ENCODE data around the gene EMILIN2. TPM values are rescaled to one million over a fixed set of nuclear protein-coding genes. Genes with fewer than 3 reads are reported as not detected.

The EMILIN2 gene
- total and polyA plus RNA-seq, 9 of the 15 experiments (the other 6 are each of a cell fraction or from before 2014, with no cell fraction given) = 0.01 to 0.40 (median 0.19) TPM

DNA sequence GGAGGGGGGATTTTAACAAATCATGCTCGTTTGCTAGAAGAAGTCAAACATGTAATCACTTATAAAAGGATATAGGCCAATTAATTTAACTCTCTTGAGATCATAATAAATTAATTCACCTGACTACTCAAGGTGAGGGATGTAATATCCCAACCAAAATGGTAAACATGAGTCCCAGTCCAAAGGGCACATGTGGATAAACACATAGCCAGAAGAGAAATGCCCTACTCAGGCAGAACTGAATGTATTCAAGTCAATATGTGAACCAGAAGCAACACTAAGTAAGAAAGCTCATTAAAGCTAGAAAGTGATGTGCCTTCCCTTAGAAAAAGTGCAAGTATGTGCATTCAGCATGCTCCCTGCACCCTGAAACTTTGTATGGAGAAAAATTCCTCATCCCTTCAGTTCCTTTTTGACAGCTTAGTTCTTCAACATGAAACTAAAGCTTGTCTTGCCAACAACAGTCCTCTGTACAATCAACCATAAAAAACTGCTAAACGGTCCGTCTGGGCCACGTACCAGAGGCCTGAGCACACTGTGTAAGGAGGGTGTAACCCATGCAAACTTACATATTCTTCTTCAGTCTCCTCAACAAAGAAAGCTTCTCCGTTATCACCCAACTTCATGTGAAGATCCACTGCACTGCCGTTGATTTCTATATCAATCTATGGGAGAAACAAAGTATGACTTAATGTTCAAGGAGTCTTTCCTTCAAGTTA, 107.3 kb downstream of the EMILIN2 start:
- no peaks in the 10 kb centered on the region for H3K27me3 ChIP-seq (ENCODE audit: control insufficient read depth in 2 of 2, insufficient read depth in 2 of 2, low read length in 2 of 2)
- POLR2A ChIA-PET = interaction anchor here (0.7 to 1.0 kb wide), 3 partner anchors 9 to 34 kb away, joined by 3 read pairs; no protein-coding TSS in a partner anchor
- H3K9me3 ChIP-seq (replicated peaks; ENCODE audit: control insufficient read depth, insufficient read depth, low read depth, low read length) = no peaks in the 10 kb centered on the region
- intact Hi-C loops (cut with micrococcal nuclease) = no loop called here
- no peak overlapping the region for H3K4me2 ChIP-seq (ENCODE audit: insufficient read depth, low read length)
- H3K4me3 ChIP-seq = no peak overlapping the region
- WGBS (ENCODE audit: insufficient coverage, low coverage, missing lambda C conversion rate) = 85% methylated on average over 6 of the region's 6 CpGs
- peaks cover 88% of the 10 kb centered on the region; the same call in 2 of the 3 replicates for H3K36me3 ChIP-seq (ENCODE audit: control insufficient read depth, insufficient read depth, low read length)
- DNase-seq (ENCODE audit: extremely low read depth in 1 of 4, low spot score in 3 of 4) = no peak
- FAIRE-seq = no peak
- H3K27ac ChIP-seq (ENCODE audit: extremely low read depth, low read depth, low read length) = no peak overlapping the region
- CTCF ChIA-PET (ENCODE audit: low intra/inter-chr PET ratio) = no interaction called here
- H3K9me1 ChIP-seq (ENCODE audit: control insufficient read depth, insufficient read depth, low read length) = no peaks in the 10 kb centered on the region
- H3K9ac ChIP-seq (ENCODE audit: insufficient read depth in 1 of 2, low read depth in 2 of 2, low read length in 2 of 2) = no peak overlapping the region
- H2AFZ ChIP-seq (ENCODE audit: low read depth, low read length) = no peak overlapping the region
- no peak for TF ChIP-seq ERF (CRISPR knock-in tag; IDR thresholded peaks at IDR 0.05)
- TF ChIP-seq STAT5A (IDR thresholded peaks at IDR 0.05; ENCODE audit: borderline replicate concordance, low read length) = no peak
- no peak for TF ChIP-seq RHOXF2B (CRISPR knock-in tag; conservative IDR thresholded peaks at IDR 0.05)
- TF ChIP-seq SIN3A (IDR thresholded peaks at IDR 0.05; ENCODE audit: borderline replicate concordance in 2 of 2, control insufficient read depth in 1 of 2, low read depth in 2 of 2, low read length in 2 of 2) = no peak
- H3K79me2 ChIP-seq (ENCODE audit: control insufficient read depth, insufficient read depth, low read length) = no peaks in the 10 kb centered on the region
- BruUV-seq (replicated peaks) = no TSS peak
- no peaks in the 10 kb centered on the region for H4K20me1 ChIP-seq (replicated peaks; ENCODE audit: control insufficient read depth, insufficient read depth, low read length)
- in situ Hi-C loops (cut with MboI) = no loop called here
- ATAC-seq = no peak
- H3K4me1 ChIP-seq (replicated peaks in 1 of 2; ENCODE audit: control insufficient read depth in 2 of 2, insufficient read depth in 2 of 2, low read length in 2 of 2) = no peaks in the 10 kb centered on the region
